Right lobe of liver (tissue), 6 donors: ENCODE results near the gene SPRED1. TPM values are rescaled to one million over a fixed set of nuclear protein-coding genes. Genes with fewer than 3 reads are reported as not detected.

ENCODE experiments used
- ATAC-seq, 4 donors: fragments of 200-7000 bp; cut with Tn5 transposase; one replicate each; pipeline ENCODE4 v1.9.1; 2020; ENCODE audit warnings: mild to moderate bottlenecking in 4 of 4, moderate library complexity in 4 of 4
- DNase-seq, 3 donors: peaks; one replicate each; pipeline ENCODE4 v3.0.0-alpha.2; 2020
- H3K27ac ChIP-seq, 3 donors: fragments of 200-600 bp; one replicate each; pipeline ENCODE4 v1.8.0; 2022
- H3K27me3 ChIP-seq, 2 donors: fragments of 200-600 bp; one replicate each; pipeline ENCODE4 v1.8.0; 2022
- H3K36me3 ChIP-seq, 4 donors: fragments of 200-600 bp; sonication (generic) in 1 of 4; one replicate each; pipeline versions ENCODE4 v1.5.1 to v1.8.0; 2017 to 2022; ENCODE audit warnings: control low read depth in 1 of 4
- H3K4me1 ChIP-seq, 4 donors: fragments of 200-600 bp; sonication (generic) in 1 of 4; one replicate each; pipeline versions ENCODE4 v1.5.1 to v1.8.0; 2017 to 2022; ENCODE audit warnings: control low read depth in 1 of 4
- H3K4me3 ChIP-seq, 3 donors: fragments of 200-600 bp; one replicate each; pipeline ENCODE4 v1.8.0; 2022
- H3K9me3 ChIP-seq, 4 donors: fragments of 200-600 bp; sonication (generic) in 1 of 4; one replicate each; pipeline versions ENCODE4 v1.5.1 to v1.8.0; 2017 to 2022; ENCODE audit warnings: control low read depth in 1 of 4
- CTCF ChIP-seq, 4 donors: fragments of 200-600 bp in 3 of 4; fragments of 450-650 bp in 1 of 4; IDR thresholded peaks; one replicate each; pipeline versions ENCODE4 v1.5.1 to v1.8.0; 2016 to 2022; ENCODE audit warnings: antibody characterized with exemption in 4 of 4, mild to moderate bottlenecking in 2 of 4
- POLR2A ChIP-seq: fragments of 450-650 bp; IDR thresholded peaks from one replicate; pipeline ENCODE4 v1.6.1; 2017; ENCODE audit warnings: antibody characterized with exemption, mild to moderate bottlenecking
- WGBS: methylation state at CpG from one replicate; pipeline ENCODE4 v1.1.6; 2018; ENCODE audit warnings: low coverage, low lambda C conversion rate; ENCODE audit not compliant: insufficient coverage; ENCODE audit errors: missing lambda C conversion rate; 5-methylcytosine and 5-hydroxymethylcytosine counted together
- intact Hi-C, 2 donors: fragments of 100-400 bp; cut with DNase I; formaldehyde crosslinking; loops; one replicate each; pipeline versions ENCODE4 v1.11.2 to v1.14.1; 2022
- total RNA-seq, 6 experiments: library from RNA; depleted of rRNA in 2 of 6; stranded (reverse); fragments of >200 nt in 2 of 6; fragmentation: NEBNext Ultra II Directional in 3 of 6; extraction: Animal tissue kit (Norgen Biotek cat#: 25700) in 3 of 6; gene quantifications; one replicate each; pipeline versions ENCODE4 v1.1.0 to v1.2.4, GENCODE V29; 2016 to 2023
- donor health status: DM: no; HTN: yes; CAD: no.
- donor health status: DM: no; HTN: no; CAD: no.
- donor health status: DM: no; HTN: no; CAD: no.
- donor health status: DM: no; HTN: yes; CAD: no.
- donor health status: DM: no; HTN: yes; CAD: no.

The SPRED1 gene
- total RNA-seq, 6 experiments from 2014 or later: 4.5 to 9.6 (median 5.3) TPM

DNA sequence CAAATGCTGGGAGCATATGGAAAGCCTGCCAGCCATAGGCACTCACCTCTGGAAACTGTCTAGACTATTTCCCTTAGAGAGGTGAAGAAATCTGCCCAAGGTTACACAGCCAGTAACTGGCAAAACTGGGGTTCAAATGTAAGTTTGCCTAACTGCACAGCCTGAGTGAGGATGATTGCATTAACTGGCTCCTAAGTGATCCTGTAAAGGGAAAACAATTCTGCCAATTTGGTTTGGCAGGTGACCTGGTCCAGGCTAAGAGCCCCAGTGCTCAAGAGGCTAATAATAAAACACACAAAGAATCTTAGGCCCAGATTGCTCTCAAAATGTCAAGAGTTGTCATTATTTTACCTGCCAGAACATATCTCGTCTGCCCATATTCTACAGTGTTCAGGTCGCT, 43.9 kb upstream of the SPRED1 start:
- 88% methylated on average over 2 of the region's 2 CpGs for WGBS
- TF ChIP-seq POLR2A (no peak), CTCF (IDR thresholded peaks at IDR 0.05) (no peak)
- no peak for ATAC-seq

GRCh38 chr15:38211249-38211648, 41.4 kb upstream of the SPRED1 start:
- ATAC-seq (no peak), DNase-seq (no peak)
- Histone ChIP-seq H3K27me3 (no peaks in the 10 kb centered on the region), H3K27ac (no peak overlapping the region), H3K4me3 (no peak overlapping the region), H3K9me3 (no peaks in the 10 kb centered on the region), H3K36me3 (no peaks in the 10 kb centered on the region), H3K4me1 (no peaks in the 10 kb centered on the region)
- TF ChIP-seq CTCF (IDR thresholded peaks at IDR 0.05): no peak
- intact Hi-C loops: no loop called here

More for the DNA sequence above, 43.9 kb upstream of the SPRED1 start:
- Histone ChIP-seq H3K36me3 (no peaks in the 10 kb centered on the region), H3K27ac (no peak overlapping the region), H3K9me3 (no peaks in the 10 kb centered on the region), H3K4me1 (no peaks in the 10 kb centered on the region), H3K27me3 (no peaks in the 10 kb centered on the region), H3K4me3 (no peak overlapping the region)
- intact Hi-C loops: no loop called here
- DNase-seq: no peak

- no peak overlapping the region for H3K27ac ChIP-seq
- no peak for DNase-seq
- ATAC-seq: no peak
- WGBS: 66% methylated on average over 4 of the region's 4 CpGs
- H3K9me3 ChIP-seq: no peaks in the 10 kb centered on the region
- TF ChIP-seq POLR2A (no peak), CTCF (IDR thresholded peaks at IDR 0.05) (no peak)
- intact Hi-C loops: no loop called here
- H3K4me1 ChIP-seq: no peaks in the 10 kb centered on the region
- no peak overlapping the region for H3K4me3 ChIP-seq
- no peaks in the 10 kb centered on the region for H3K36me3 ChIP-seq
- no peaks in the 10 kb centered on the region for H3K27me3 ChIP-seq
Observed at GRCh38 chr15:38211811-38212210, 40.8 kb upstream of the SPRED1 start.

- Histone ChIP-seq H3K36me3 (no peaks in the 10 kb centered on the region), H3K27me3 (no peaks in the 10 kb centered on the region), H3K9me3 (no peaks in the 10 kb centered on the region), H3K27ac (no peak overlapping the region), H3K4me1 (no peaks in the 10 kb centered on the region), H3K4me3 (no peak overlapping the region)
- intact Hi-C loops: no loop called here
- ATAC-seq (no peak), DNase-seq (no peak)
- 49% methylated on average over 3 of the region's 3 CpGs for WGBS
- TF ChIP-seq CTCF (IDR thresholded peaks at IDR 0.05) (no peak), POLR2A (no peak)
Observed at GRCh38 chr15:38212729-38213351, 39.8 kb upstream of the SPRED1 start.

DNA sequence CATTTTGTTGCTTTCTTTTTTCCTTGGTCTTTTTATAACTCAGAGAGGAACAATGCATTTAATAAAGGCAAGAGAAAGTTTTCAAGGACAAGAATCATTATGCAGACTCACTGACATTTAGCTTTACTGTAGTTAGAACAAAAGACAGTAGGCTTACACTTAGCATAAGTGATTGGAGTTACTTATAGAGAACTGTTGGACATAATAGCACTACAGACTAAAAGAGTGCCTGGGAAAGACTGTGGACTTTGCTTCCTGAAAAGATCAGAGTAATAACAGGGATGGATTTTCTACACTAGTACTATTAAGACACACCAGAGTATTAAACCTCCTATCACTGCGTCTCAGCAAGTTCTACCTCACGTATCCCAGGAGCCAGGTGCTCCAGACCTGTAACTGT, 39.3 kb upstream of the SPRED1 start:
- Histone ChIP-seq H3K9me3 (no peaks in the 10 kb centered on the region), H3K36me3 (no peaks in the 10 kb centered on the region), H3K4me3 (no peak overlapping the region), H3K27me3 (no peaks in the 10 kb centered on the region), H3K4me1 (no peaks in the 10 kb centered on the region), H3K27ac (no peak overlapping the region)
- TF ChIP-seq POLR2A: no peak
- no peak for TF ChIP-seq CTCF (IDR thresholded peaks at IDR 0.05)
- intact Hi-C loops: no loop called here
- DNase-seq (no peak), ATAC-seq (no peak)
- WGBS: 79% methylated on average over 2 of the region's 2 CpGs
